ENCODE data around the gene DGKG. TPM values are rescaled to one million over a fixed set of nuclear protein-coding genes. Genes with fewer than 3 reads are reported as not detected.

DGKG gene
- total RNA-seq, 1 donor from 2014 or later, result 1.0 TPM

DNA sequence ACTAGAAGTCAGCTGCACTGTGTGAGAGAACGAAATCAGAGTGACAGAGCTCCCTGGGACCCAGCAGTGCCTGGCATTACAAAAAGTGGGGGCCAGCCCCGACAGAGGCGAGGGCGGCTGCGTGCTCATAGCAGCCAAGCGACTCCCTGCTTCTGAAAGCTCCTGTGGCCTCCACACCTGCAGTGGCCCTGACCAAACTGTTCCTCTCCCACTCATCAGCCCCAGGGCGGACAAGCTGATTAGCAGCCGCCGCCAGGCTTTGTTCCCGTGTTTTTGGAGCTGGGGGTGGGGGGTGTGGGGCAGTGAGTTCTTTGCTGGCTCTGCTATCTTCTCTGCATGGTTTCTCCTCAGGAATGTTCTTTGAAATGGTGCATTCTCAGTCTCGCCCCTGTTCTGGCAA lies 58.1 kb downstream of the DGKG start:
- TF ChIP-seq, protein P1, sequence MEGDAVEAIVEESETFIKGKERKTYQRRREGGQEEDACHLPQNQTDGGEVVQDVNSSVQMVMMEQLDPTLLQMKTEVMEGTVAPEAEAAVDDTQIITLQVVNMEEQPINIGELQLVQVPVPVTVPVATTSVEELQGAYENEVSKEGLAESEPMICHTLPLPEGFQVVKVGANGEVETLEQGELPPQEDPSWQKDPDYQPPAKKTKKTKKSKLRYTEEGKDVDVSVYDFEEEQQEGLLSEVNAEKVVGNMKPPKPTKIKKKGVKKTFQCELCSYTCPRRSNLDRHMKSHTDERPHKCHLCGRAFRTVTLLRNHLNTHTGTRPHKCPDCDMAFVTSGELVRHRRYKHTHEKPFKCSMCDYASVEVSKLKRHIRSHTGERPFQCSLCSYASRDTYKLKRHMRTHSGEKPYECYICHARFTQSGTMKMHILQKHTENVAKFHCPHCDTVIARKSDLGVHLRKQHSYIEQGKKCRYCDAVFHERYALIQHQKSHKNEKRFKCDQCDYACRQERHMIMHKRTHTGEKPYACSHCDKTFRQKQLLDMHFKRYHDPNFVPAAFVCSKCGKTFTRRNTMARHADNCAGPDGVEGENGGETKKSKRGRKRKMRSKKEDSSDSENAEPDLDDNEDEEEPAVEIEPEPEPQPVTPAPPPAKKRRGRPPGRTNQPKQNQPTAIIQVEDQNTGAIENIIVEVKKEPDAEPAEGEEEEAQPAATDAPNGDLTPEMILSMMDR (conservative IDR thresholded peaks at IDR 0.05; ENCODE audit: low read depth, low read length), result no peak
- DNase-seq (ENCODE audit: low read depth), result no peak
- H3K4me3 ChIP-seq (ENCODE audit: low read depth, low read length), result no peak overlapping the region

DNA sequence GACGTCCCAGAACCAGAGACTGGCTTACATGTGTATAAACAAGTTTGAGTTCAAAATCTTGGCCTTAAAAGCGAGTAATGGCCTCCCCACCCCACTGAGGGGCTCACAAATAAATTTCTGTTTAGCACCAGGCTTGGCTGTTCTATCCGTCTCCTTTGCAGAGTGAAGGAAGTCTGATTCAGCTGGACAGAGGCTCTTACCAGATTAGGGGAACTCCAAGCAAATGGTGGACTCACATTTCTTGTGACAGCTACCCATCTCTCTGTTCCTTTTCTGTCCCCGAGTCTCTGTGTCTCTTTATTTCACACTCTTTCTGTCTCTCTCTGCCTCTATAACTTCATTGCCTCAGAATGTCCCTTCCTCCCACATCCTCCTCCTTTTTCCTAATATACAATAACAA lies 62.7 kb downstream of the DGKG start:
- TF ChIP-seq, protein P1 (conservative IDR thresholded peaks at IDR 0.05; ENCODE audit: low read depth, low read length), result no peak
- no peak for DNase-seq (ENCODE audit: low read depth)
- no peak overlapping the region for H3K4me3 ChIP-seq (ENCODE audit: low read depth, low read length)

DNA sequence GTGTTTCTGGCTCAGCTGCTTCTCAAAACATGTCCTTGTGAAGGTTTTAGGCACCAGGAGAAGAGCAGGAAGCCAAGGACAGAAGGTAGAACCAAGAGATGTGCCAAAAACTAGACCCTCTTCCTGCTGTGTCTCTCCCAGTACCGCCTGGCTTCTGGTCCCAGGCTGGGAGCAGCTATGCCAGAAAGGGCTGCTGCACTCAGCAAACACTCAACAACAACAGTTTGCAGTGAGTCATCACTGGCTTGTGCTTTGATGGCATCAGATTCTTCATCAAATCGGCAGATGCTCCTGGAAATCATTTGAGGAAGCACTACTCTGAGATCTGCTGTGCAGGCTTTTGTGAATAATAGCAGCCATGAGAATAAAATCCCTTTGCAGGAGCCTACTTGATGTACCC lies 63.2 kb downstream of the DGKG start:
- H3K4me3 ChIP-seq (ENCODE audit: low read depth, low read length), result no peak overlapping the region
- TF ChIP-seq, protein P1 (conservative IDR thresholded peaks at IDR 0.05; ENCODE audit: low read depth, low read length), result no peak
- no peak for DNase-seq (ENCODE audit: low read depth)

DNA sequence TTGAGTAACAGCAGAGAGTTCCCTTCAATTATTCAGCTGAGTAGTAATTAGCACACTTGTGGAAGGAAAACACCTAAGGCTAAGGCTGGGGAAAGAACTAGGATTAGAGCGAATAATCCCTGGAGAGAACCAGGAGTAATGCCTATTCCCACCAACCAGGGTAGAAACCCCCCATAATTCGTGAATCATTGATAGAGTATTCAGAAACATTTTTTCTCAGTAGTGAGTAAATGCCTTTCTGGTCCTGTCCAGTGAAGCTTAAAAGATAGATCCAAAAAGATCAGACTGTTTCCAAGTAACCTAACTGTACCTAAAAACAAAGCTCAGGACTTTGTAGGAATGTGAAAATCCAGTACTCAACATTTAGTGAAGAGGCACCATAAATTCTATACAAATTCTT lies 71.2 kb downstream of the DGKG start:
- TF ChIP-seq, protein P1 (conservative IDR thresholded peaks at IDR 0.05; ENCODE audit: low read depth, low read length), result no peak
- DNase-seq (ENCODE audit: low read depth), result no peak
- no peak overlapping the region for H3K4me3 ChIP-seq (ENCODE audit: low read depth, low read length)

DNA sequence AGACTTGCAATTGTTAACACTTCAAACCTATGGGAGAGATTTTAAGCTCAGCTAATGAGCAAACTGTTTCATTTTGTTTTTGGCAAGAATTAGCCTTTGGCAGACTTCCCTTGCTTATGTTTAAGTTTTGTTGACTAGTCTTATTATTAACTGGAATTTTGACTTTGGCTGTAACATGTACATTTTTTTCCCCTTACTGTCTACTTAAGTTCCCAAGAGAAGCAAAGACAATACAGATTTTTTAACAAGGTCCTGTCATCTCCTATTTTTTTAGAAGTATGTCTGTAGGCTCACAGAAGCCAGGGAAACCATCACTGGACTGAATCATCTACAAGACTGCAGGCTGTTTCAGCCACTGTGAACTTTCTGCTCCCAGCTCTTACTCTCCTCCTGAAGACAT lies 74.3 kb downstream of the DGKG start:
- TF ChIP-seq, protein P1 (conservative IDR thresholded peaks at IDR 0.05; ENCODE audit: low read depth, low read length), result no peak
- DNase-seq (ENCODE audit: low read depth), result no peak
- no peak overlapping the region for H3K4me3 ChIP-seq (ENCODE audit: low read depth, low read length)

DNA sequence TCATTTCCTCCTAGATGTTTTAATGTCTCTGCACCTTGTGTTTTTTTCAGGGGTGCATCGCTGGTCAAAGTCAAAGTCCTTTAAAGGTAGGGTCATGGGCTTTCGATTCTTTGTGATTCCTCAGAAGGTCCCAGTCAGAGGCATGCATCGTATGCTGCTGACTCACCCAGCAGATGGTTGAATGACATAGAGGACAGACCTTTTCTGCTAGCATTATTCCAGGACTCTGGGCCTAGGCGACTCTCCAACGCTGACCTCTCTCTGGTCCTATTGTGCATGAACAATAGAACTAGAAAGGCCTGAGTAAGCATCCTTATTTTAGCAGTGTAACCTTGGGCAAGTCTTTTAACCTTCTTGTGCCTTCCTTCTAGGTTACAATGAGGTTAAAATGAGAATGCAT lies 75.9 kb downstream of the DGKG start:
- no peak overlapping the region for H3K4me3 ChIP-seq (ENCODE audit: low read depth, low read length)
- TF ChIP-seq, protein P1 (conservative IDR thresholded peaks at IDR 0.05; ENCODE audit: low read depth, low read length), result no peak
- DNase-seq (ENCODE audit: low read depth), result no peak

DNA sequence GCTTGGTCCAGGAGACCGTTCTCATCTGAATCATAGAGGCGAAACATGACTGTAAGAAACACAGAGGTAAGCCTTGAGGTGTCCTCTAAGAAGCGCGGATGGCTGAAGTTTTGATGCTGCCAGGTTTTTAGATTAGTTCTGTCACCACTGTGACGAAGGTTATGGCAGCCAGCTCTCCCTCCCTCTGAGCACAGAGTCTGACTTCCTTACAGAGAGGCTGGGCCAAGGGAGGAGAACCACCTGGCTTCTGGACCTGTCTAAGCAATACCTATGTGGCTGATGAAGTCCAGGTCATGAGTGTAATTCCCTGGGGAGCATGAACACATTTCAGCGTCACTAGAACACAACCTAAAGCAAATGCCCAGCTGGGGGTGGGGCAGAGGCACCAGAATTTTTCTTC lies 77.4 kb downstream of the DGKG start:
- TF ChIP-seq, protein P1 (conservative IDR thresholded peaks at IDR 0.05; ENCODE audit: low read depth, low read length), result no peak
- no peak overlapping the region for H3K4me3 ChIP-seq (ENCODE audit: low read depth, low read length)
- no peak for DNase-seq (ENCODE audit: low read depth)
